Lower leg skin (tissue), 4 donors: ENCODE results near the gene ZSWIM6. TPM values are rescaled to one million over a fixed set of nuclear protein-coding genes. Genes with fewer than 3 reads are reported as not detected.

ENCODE experiments used
- DNase-seq, 2 donors: peaks; one replicate each; pipeline ENCODE4 v3.0.0-alpha.2; 2019; ENCODE audit warnings: low spot score in 2 of 2
- H3K4me3 ChIP-seq: fragments of 200-600 bp; sonication (generic); 2 replicates; pipeline ENCODE4 v1.5.1; 2017; ENCODE audit warnings: mild to moderate bottlenecking, low read depth; ENCODE audit not compliant: poor library complexity, severe bottlenecking
- POLR2A ChIP-seq, 2 donors: fragments of 450-650 bp; IDR thresholded peaks; one replicate each; pipeline ENCODE4 v1.6.1; 2016 to 2017; ENCODE audit warnings: antibody characterized with exemption in 2 of 2, mild to moderate bottlenecking in 1 of 2, moderate library complexity in 1 of 2
- WGBS, 2 donors: methylation state at CpG; one replicate each; pipeline ENCODE4 v1.1.5; 2018; 5-methylcytosine and 5-hydroxymethylcytosine counted together
- intact Hi-C: fragments of 100-400 bp; cut with DNase I; formaldehyde crosslinking; loops from one replicate; pipeline ENCODE4 v1.15.0; 2023; ENCODE audit warnings: low total_unique reads
- total RNA-seq, 4 donors: library from RNA; depleted of rRNA; stranded (reverse); fragments of >200 nt; gene quantifications; one replicate each; pipeline ENCODE4 v1.1.0, GENCODE V29; 2016
- TF ChIP-seq, protein P1 (sequence below), 3 donors: fragments of 450-650 bp; IDR thresholded peaks; one replicate each; pipeline ENCODE4 v1.5.1; 2016; ENCODE audit warnings: antibody characterized with exemption in 3 of 3, mild to moderate bottlenecking in 3 of 3, moderate library complexity in 2 of 3

The ZSWIM6 gene
- total RNA-seq, 4 donors from 2014 or later, result 7.1 to 8.7 (median 8.1) TPM

DNA sequence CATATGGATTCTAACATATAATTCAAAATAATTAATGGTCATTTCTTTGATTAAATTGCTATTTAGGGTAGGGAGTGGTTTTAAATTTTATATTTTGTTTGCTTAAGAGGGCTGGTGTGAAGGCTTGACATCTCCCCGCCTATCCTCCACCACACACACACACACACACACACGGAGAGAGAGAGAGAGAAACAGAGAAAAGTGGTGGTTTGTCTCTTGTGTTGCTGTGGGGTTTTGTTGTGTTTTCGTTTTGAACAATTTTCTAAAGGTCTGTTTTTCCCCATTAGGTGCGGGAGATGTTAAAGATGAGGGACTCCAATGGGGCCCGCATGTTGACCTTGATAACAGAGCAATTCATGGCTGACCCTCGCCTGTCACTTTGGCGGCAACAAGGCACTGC lies 161.9 kb downstream of the ZSWIM6 start:
- 87 to 95% methylated on average over 7 of the region's 7 CpGs for WGBS, 2 donors
- TF ChIP-seq, protein P1, sequence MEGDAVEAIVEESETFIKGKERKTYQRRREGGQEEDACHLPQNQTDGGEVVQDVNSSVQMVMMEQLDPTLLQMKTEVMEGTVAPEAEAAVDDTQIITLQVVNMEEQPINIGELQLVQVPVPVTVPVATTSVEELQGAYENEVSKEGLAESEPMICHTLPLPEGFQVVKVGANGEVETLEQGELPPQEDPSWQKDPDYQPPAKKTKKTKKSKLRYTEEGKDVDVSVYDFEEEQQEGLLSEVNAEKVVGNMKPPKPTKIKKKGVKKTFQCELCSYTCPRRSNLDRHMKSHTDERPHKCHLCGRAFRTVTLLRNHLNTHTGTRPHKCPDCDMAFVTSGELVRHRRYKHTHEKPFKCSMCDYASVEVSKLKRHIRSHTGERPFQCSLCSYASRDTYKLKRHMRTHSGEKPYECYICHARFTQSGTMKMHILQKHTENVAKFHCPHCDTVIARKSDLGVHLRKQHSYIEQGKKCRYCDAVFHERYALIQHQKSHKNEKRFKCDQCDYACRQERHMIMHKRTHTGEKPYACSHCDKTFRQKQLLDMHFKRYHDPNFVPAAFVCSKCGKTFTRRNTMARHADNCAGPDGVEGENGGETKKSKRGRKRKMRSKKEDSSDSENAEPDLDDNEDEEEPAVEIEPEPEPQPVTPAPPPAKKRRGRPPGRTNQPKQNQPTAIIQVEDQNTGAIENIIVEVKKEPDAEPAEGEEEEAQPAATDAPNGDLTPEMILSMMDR (IDR thresholded peaks at IDR 0.05), result no peak
- TF ChIP-seq POLR2A (IDR thresholded peaks at IDR 0.05), result no peak
- DNase-seq, result no peak
- no peak overlapping the region for H3K4me3 ChIP-seq
- intact Hi-C loops, result no loop called here

DNA sequence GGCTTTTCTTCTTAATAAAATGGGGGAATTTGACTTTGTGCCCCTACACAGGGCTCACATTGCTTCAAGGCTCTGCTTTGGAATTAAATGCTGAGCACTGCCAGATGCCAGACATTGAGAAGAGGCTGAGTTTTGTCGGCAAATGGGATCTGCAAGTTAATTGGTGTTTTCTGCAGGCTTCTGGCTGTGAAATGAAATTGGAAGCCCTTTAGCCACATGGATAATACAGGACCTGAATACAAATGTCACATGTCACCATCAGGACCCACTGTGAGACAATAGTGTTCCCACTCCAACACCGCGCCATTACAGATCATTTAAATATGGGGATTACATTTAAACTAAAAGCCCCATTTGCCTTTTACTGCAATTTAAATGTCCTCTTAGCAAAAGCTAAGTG lies 164.4 kb downstream of the ZSWIM6 start:
- intact Hi-C loops, result no loop called here
- H3K4me3 ChIP-seq, result no peak overlapping the region
- TF ChIP-seq POLR2A (IDR thresholded peaks at IDR 0.05), result no peak
- TF ChIP-seq, protein P1 (IDR thresholded peaks at IDR 0.05), result no peak
- DNase-seq, result no peak
- WGBS, 2 donors, result 67 to 86% methylated on average over 3 of the region's 3 CpGs

- intact Hi-C loops, result no loop called here
- DNase-seq, result no peak
- WGBS, 2 donors, result 40 to 48% methylated on average over 4 of the region's 4 CpGs
- H3K4me3 ChIP-seq, result no peak overlapping the region
- TF ChIP-seq POLR2A (IDR thresholded peaks at IDR 0.05), result no peak
- TF ChIP-seq, protein P1 (IDR thresholded peaks at IDR 0.05), result no peak
These were observed 164.8 kb downstream of the ZSWIM6 start for GRCh38 chr5:61496860-61497259.

- intact Hi-C loops, result no loop called here
- no peak overlapping the region for H3K4me3 ChIP-seq
- no peak for TF ChIP-seq POLR2A (IDR thresholded peaks at IDR 0.05)
- TF ChIP-seq, protein P1 (IDR thresholded peaks at IDR 0.05), result no peak
- WGBS, 2 donors, result 96% methylated on average over 5 of the region's 5 CpGs
- no peak for DNase-seq
These were observed 166.1 kb downstream of the ZSWIM6 start for GRCh38 chr5:61498121-61498520.

GRCh38 chr5:61501971-61502370 lies 169.9 kb downstream of the ZSWIM6 start:
- no peak for DNase-seq
- H3K4me3 ChIP-seq, result no peak overlapping the region
- WGBS, 2 donors, result 84 to 88% methylated on average over 3 of the region's 3 CpGs
- TF ChIP-seq, protein P1 (IDR thresholded peaks at IDR 0.05), result no peak
- TF ChIP-seq POLR2A (IDR thresholded peaks at IDR 0.05), result no peak
- intact Hi-C loops, result no loop called here

DNA sequence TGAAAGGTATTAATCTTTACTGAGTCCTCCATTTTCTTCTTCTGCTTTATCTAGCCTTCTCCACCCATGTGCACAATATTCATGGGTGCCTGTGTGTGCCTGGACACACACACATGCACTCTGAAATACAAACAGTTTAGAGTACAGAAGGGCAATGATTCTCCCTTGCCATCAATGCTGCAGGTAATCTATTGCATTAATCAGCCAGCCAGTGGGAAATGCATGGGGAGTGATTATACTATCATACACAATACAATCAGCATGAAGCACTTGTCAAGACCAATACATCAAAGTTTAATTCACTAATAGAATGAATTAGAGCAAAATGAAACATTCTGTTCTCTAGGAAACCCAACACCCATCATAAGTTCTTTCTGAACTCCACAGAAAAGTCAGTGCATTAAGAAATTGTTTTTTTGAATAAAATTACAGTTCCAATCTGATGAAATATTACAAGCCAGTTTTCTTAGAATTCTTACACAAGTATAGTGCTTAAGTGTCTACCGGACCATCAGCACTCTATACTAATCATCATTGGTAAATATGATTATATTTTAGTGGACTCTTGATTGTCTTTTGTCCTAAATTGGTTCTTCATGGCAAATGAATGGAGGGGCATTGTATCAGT lies 172.2 kb downstream of the ZSWIM6 start:
- H3K4me3 ChIP-seq, result no peak overlapping the region
- 44 to 88% methylated on average over 1 of the region's 1 CpG for whole genome bisulfite sequencing, 2 donors
- intact Hi-C loops, result no loop called here
- no peak for TF ChIP-seq POLR2A (IDR thresholded peaks at IDR 0.05)
- TF ChIP-seq, protein P1 (IDR thresholded peaks at IDR 0.05), result no peak
- no peak for DNase-seq
